Spinal cord (tissue), 10 donors: ENCODE results near the gene ZNF407. TPM values are rescaled to one million over a fixed set of nuclear protein-coding genes. Genes with fewer than 3 reads are reported as not detected.

ENCODE experiments used
- DNase-seq, 6 donors: peaks; one replicate each; pipeline versions ENCODE4 v3.0.0 to v3.0.0-alpha.2; 2013 to 2015; ENCODE audit warnings: low spot score in 6 of 6, low read depth in 4 of 6
- H3K27ac ChIP-seq: one replicate; pipeline ENCODE4 v1.5.1; 2013; ENCODE audit warnings: low read depth, low read length, control low read depth
- H3K27me3 ChIP-seq: one replicate; pipeline ENCODE4 v1.6.1; 2013; ENCODE audit warnings: low read length; ENCODE audit not compliant: control insufficient read depth, insufficient read depth
- H3K36me3 ChIP-seq: one replicate; pipeline ENCODE4 v1.6.1; 2013; ENCODE audit warnings: low read length; ENCODE audit not compliant: control insufficient read depth, insufficient read depth
- H3K4me1 ChIP-seq: one replicate; pipeline ENCODE4 v1.6.1; 2013; ENCODE audit warnings: low read length; ENCODE audit not compliant: control insufficient read depth, insufficient read depth
- H3K4me3 ChIP-seq: one replicate; pipeline ENCODE4 v1.5.1; 2013; ENCODE audit warnings: low read depth, low read length, control low read depth
- H3K9me3 ChIP-seq: one replicate; pipeline ENCODE4 v1.6.1; 2013; ENCODE audit warnings: low read length; ENCODE audit not compliant: control insufficient read depth, insufficient read depth
- WGBS: methylation state at CpG from one replicate; pipeline ENCODE4 v1.1.5; 2013; ENCODE audit warnings: missing lambda C conversion rate; ENCODE audit not compliant: insufficient coverage; 5-methylcytosine and 5-hydroxymethylcytosine counted together
- polyA plus RNA-seq, 2 donors: library from polyadenylated mRNA; unstranded; fragments of 120-200 nt; gene quantifications; one replicate each; pipeline ENCODE4 v1.2.1, GENCODE V29; 2013; ENCODE audit not compliant: insufficient read length in 2 of 2
- total RNA-seq, 2 donors: library from RNA; depleted of rRNA in 1 of 2; stranded (reverse); fragments of 120-200 nt in 1 of 2; fragments of >200 nt in 1 of 2; gene quantifications; one replicate each; pipeline versions ENCODE4 v1.2.3 to v1.2.4, GENCODE V29; 2013 to 2014
- donor health status: healthy.

ZNF407 gene
- total and polyA plus RNA-seq, 4 donors = 7.9 to 22.8 (median 13.2) TPM

GRCh38 chr18:74604774-74605173, 7.1 kb downstream of the ZNF407 start:
- no peak overlapping the region for H3K27ac ChIP-seq
- no peaks in the 10 kb centered on the region for H3K36me3 ChIP-seq
- H3K9me3 ChIP-seq = no peaks in the 10 kb centered on the region
- 83% methylated on average over 2 of the region's 4 CpGs for WGBS
- no peaks in the 10 kb centered on the region for H3K27me3 ChIP-seq
- no peaks in the 10 kb centered on the region for H3K4me1 ChIP-seq
- no peak for DNase-seq
- H3K4me3 ChIP-seq = no peak overlapping the region

GRCh38 chr18:74608681-74609080, 11.0 kb downstream of the ZNF407 start:
- H3K4me1 ChIP-seq = no peaks in the 10 kb centered on the region
- H3K27ac ChIP-seq = no peak overlapping the region
- no peak overlapping the region for H3K4me3 ChIP-seq
- 94% methylated on average over 2 of the region's 2 CpGs for WGBS
- DNase-seq = no peak
- H3K9me3 ChIP-seq = no peaks in the 10 kb centered on the region
- no peaks in the 10 kb centered on the region for H3K36me3 ChIP-seq
- no peaks in the 10 kb centered on the region for H3K27me3 ChIP-seq

- no peaks in the 10 kb centered on the region for H3K36me3 ChIP-seq
- DNase-seq = no peak
- no peaks in the 10 kb centered on the region for H3K27me3 ChIP-seq
- H3K4me1 ChIP-seq = no peaks in the 10 kb centered on the region
- WGBS = 67% methylated on average over 1 of the region's 3 CpGs
- no peak overlapping the region for H3K27ac ChIP-seq
- no peak overlapping the region for H3K4me3 ChIP-seq
- H3K9me3 ChIP-seq = no peaks in the 10 kb centered on the region
Observed at GRCh38 chr18:74609535-74609934, 11.9 kb downstream of the ZNF407 start.

- Histone ChIP-seq H3K27ac (no peak overlapping the region), H3K9me3 (no peaks in the 10 kb centered on the region), H3K4me1 (no peaks in the 10 kb centered on the region), H3K36me3 (no peaks in the 10 kb centered on the region), H3K4me3 (no peak overlapping the region), H3K27me3 (no peaks in the 10 kb centered on the region)
- no peak for DNase-seq
- WGBS = 100% methylated on average over 1 of the region's 7 CpGs
Observed at GRCh38 chr18:74610051-74610615, 12.5 kb downstream of the ZNF407 start.

- no peak overlapping the region for H3K27ac ChIP-seq
- DNase-seq = no peak
- no CpG with 5 or more reads among the region's 1 CpG for WGBS
Observed at GRCh38 chr18:74610860-74611259, 13.2 kb downstream of the ZNF407 start.

GRCh38 chr18:74611765-74612164, 14.1 kb downstream of the ZNF407 start:
- no peaks in the 10 kb centered on the region for H3K4me1 ChIP-seq
- 72% methylated on average over 2 of the region's 4 CpGs for WGBS
- no peak overlapping the region for H3K4me3 ChIP-seq
- peak in 2 of 6 donors; percentile 44 to 57 for DNase-seq
- H3K36me3 ChIP-seq = peaks cover 2% of the 10 kb centered on the region
- no peaks in the 10 kb centered on the region for H3K9me3 ChIP-seq
- H3K27ac ChIP-seq = peak overlapping the region; percentile 65
- no peaks in the 10 kb centered on the region for H3K27me3 ChIP-seq

More at GRCh38 chr18:74610860-74611259, 13.2 kb downstream of the ZNF407 start:
- Histone ChIP-seq H3K4me3 (no peak overlapping the region), H3K36me3 (no peaks in the 10 kb centered on the region), H3K9me3 (no peaks in the 10 kb centered on the region), H3K4me1 (no peaks in the 10 kb centered on the region), H3K27me3 (no peaks in the 10 kb centered on the region)

- WGBS = no CpG with 5 or more reads among the region's 1 CpG
- Histone ChIP-seq H3K4me1 (no peaks in the 10 kb centered on the region), H3K9me3 (no peaks in the 10 kb centered on the region), H3K27me3 (no peaks in the 10 kb centered on the region), H3K4me3 (no peak overlapping the region), H3K27ac (no peak overlapping the region), H3K36me3 (peaks cover 6% of the 10 kb centered on the region)
- DNase-seq = no peak
Observed at GRCh38 chr18:74613381-74613780, 15.7 kb downstream of the ZNF407 start.

GRCh38 chr18:74616494-74616893, 18.8 kb downstream of the ZNF407 start:
- Histone ChIP-seq H3K4me1 (no peaks in the 10 kb centered on the region), H3K4me3 (no peak overlapping the region), H3K27ac (no peak overlapping the region), H3K36me3 (peaks cover 6% of the 10 kb centered on the region), H3K27me3 (no peaks in the 10 kb centered on the region), H3K9me3 (no peaks in the 10 kb centered on the region)
- no peak for DNase-seq
- WGBS = 56% methylated on average over 6 of the region's 7 CpGs

- H3K27ac ChIP-seq = no peak overlapping the region
- H3K9me3 ChIP-seq = no peaks in the 10 kb centered on the region
- no peak for DNase-seq
- H3K27me3 ChIP-seq = no peaks in the 10 kb centered on the region
- H3K36me3 ChIP-seq = peaks cover 6% of the 10 kb centered on the region
- no peaks in the 10 kb centered on the region for H3K4me1 ChIP-seq
- H3K4me3 ChIP-seq = no peak overlapping the region
- no CpG with 5 or more reads among the region's 2 CpGs for WGBS
Observed at GRCh38 chr18:74617486-74617885, 19.8 kb downstream of the ZNF407 start.

GRCh38 chr18:74622072-74622471, 24.4 kb downstream of the ZNF407 start:
- no peak overlapping the region for H3K27ac ChIP-seq
- peaks cover under 1% of the 10 kb centered on the region for H3K36me3 ChIP-seq
- H3K9me3 ChIP-seq = no peaks in the 10 kb centered on the region
- H3K4me1 ChIP-seq = no peaks in the 10 kb centered on the region
- DNase-seq = no peak
- WGBS = 85% methylated on average over 9 of the region's 9 CpGs
- no peaks in the 10 kb centered on the region for H3K27me3 ChIP-seq
- no peak overlapping the region for H3K4me3 ChIP-seq
